GM12891 (cell line): ENCODE data around the gene ACOD1.

Experiments
- POLR2A ChIP-seq: IDR thresholded peaks from 2 replicates; pipeline ENCODE4 v1.6.1; 2011; ENCODE audit warnings: low read depth, low read length, control low read depth
- POLR2AphosphoS5 ChIP-seq: IDR thresholded peaks from 2 replicates; pipeline ENCODE4 v1.6.1; 2011; ENCODE audit warnings: low read depth, low read length, control low read depth

- no peak for TF ChIP-seq POLR2AphosphoS5
- no peak for TF ChIP-seq POLR2A
These were observed 44.3 kb downstream of the ACOD1 start for GRCh38 chr13:76992548-76993001.
